D721Med (cell line): ENCODE results near the gene ARHGEF7.

Experiments
- DNase-seq: peaks from one replicate; pipeline ENCODE4 v3.0.0; 2011; ENCODE audit warnings: low spot score; ENCODE audit not compliant: insufficient read length
- FAIRE-seq: peaks from 2 replicates; lab custom pipeline; 2011; peaks lifted over from hg19 to GRCh38; lab: Jason Lieb, UNC
- CTCF ChIP-seq: IDR thresholded peaks from 2 replicates; pipeline ENCODE4 v1.5.1; 2012; ENCODE audit warnings: mild to moderate bottlenecking, control low read depth; ENCODE audit not compliant: insufficient read depth; ENCODE audit errors: missing control alignments

The ARHGEF7 gene

GRCh38 chr13:111353508-111353907 is 238.4 kb downstream of the ARHGEF7 start:
- DNase-seq = no peak
- TF ChIP-seq CTCF = no peak
- FAIRE-seq = no peak

- TF ChIP-seq CTCF = no peak
- no peak for FAIRE-seq
Measured at GRCh38 chr13:111354789-111355188, 239.7 kb downstream of the ARHGEF7 start.

More at GRCh38 chr13:111354789-111355188, 239.7 kb downstream of the ARHGEF7 start:
- DNase-seq = no peak
